HG03575 (cell line): Measurements from ENCODE around the gene SLC39A2.

Experiments
- ATAC-seq: cut with Tn5 transposase; IDR thresholded peaks from one replicate; pipeline ENCODE4 v1.9.1; 2021; ENCODE audit not compliant: unreplicated experiment, insufficient number of reproducible peaks, low FRiP score; ENCODE audit errors: extremely low read depth

Gene SLC39A2

DNA sequence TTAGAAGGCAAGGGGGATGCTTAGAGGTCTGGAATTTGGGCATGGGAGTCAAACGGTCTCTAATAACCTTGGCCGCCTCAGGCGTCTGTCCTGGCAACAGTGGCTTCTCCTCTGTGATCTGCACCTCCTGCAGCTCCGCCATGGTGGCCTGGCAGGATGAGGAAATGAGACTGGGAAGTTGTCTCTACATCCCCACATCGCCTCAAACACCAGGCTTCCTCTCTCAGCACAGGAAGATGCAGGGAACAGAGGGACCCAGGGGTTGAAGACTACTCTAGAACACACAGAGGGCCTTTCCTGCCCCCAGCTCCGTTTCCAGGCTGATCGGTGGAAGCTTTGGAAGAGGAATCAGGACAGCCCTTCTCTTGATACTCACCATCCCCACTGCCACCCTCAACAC is 24.1 kb downstream of the SLC39A2 start:
- no peak for ATAC-seq

DNA sequence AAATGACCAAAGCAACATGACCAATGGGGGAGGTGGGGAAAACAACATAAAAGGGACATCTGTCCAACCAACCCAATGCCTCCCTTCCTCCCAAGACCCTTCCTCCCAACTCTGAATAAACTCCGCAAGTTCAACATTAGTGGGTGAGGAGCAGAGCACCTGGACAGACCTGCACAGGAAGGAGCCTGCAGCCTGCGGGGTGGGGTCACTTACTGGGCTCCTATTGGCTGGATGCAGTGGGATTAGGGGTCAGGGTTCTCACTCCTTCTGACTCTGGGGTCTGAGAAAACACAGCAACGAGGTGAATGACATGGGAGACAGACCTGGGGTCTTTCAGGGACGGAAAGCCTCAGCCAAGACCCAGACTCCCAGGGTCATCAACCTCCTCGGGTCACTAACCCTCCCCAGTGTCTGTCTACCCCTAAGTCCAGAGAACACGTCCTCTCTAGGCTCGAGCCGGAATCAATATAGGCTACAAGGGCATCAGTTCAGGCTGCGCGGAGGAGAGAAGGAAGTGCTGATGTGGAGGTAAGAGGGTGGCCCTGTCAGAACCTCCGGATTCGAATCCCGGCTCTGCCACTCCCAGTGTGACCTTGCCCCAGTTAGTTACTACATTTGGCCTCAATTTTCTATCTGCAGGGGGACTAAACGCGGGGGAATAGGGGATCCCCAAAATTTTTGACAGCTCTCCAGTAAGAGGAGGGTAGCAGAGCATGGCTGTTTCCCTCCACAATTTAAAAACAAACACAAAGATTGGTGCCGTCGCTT is 24.9 kb downstream of the SLC39A2 start:
- no peak for ATAC-seq

DNA sequence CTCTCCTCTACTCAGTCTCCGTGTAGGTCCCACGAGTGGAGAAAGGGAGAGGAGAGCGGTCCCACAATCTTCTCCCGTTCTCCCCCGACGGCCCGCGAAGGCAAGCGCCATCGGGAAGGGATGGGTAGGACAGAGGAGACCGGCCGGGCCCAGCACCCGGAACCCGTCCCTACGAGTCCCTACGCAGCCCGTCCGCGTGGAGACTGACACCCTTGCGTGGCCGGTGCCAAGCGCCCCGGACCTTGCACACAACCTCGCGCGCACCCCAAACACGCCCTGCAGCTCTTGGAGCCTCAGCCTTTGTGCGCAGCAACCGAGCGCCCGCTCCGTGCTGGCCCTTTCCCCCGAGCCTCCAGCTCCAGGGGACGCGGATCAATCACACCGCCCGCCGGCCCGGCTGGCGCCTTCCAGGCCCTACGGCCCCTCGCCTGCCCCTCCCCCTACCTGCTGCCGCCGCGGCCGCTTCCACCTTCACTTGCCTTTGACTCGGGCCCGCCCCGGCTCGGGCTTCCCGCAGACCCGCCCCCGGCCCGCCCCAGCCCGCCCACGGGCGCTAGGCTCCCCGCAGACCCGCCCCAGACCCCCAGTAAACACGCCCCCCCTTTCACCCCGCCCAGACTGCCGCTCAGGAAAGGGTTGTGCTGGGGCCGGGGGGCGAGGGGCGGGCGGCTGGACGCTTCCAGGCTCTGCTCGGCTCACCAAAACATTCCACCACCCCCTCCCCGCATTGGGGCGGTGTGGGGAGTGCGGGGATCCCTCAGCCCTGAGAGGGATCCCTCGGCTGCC is 25.7 kb downstream of the SLC39A2 start, which contains the start of gene NDRG2:
Gene NDRG2, minus strand, starts transcription at position 477 of the 786 bp plus-strand sequence. CDS start 1,746 bp downstream, outside the sequence.
- ATAC-seq = no peak

DNA sequence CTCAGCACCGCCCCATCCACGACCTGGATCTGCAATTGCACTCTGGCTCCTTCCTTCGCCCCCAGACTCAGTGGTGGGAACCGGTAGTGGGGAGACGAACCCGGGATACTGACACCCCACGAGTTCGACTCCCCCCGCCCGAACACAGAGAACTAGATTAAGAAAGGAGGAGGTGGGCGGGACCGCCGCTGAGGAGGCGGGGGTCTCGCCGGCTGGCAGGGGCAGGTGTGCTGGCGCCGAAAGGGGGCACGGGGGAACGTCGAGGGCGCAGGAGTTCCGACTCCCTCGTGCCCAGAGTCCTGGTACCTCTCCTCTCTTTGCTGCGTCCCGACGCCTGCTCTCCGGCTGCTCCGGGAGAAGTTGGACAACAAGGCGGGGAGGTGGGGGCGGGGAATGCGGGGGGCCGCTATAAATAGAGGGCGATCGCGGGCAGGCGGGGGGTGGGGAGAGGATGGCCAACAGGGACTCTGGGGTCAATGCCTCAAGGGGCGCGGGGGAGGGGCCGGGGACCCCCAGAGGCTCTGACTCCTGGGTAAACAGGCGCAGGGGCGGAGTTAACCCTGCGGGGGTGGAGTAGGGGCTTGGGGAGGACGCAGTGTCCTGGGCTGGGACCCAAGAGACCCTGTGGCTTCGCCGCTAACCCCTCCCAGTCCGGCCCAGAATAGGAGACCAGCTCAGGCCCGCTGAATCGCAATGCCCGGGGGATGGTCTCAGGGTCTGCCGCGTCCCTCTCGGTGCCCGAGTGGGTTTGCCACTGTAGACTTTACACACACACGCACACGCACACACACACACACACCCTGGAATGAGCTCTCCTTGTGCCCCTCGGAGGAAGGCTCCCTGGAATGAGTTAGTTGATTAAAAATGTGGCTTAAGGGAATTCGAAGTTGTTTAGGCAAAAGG is 26.5 kb downstream of the SLC39A2 start:
- no peak for ATAC-seq

DNA sequence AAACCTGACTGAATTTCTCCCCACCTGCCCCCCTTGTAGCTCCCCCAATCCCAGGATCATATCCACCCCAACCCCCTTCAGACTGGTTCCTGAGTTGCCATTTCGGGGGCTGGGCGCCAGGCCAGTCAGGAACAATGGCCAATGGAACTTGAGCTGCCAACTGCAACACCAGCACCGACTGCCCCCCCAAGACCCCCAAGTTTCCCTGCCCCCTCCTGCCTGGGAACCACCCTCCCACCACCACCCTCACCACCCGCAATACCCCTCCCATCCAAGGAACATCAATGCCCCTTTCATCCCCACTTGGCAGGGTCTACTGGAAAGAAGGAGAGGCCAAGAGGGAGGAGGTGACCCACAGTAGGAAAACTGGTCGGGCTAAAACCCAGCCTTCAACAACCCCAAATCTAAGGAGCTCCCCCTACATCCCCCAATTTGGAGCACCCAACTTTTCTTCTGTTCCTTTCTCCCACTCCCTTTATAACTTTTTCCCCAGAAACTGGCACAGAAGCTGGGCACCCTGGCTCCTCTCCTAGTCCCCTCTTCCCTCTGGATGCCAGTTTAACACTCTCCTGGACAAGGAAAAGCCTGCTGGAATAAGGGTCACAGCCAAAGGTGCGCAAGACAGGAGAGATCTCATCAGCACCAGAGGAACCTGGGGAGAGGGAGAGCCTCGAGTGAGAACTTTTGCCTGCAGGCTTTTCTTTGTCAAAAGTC is 27.3 kb downstream of the SLC39A2 start:
- no peak for ATAC-seq

DNA sequence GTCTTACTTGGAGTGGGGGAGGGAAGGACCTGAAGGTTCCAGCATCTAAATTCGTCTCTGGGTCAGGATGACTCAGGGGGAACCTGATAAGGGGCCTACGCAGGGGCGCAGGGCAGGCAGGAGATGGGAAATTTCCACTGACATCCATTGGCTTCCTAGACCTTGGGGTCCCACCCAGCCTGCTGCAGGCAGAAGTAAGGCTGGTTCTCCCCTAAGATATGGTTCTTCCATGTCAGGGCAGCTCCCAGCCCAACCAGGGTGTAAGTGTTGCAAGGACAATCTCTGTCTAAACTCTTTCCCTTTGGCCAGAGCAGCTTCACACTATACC is 27.9 kb downstream of the SLC39A2 start:
- ATAC-seq = no peak

DNA sequence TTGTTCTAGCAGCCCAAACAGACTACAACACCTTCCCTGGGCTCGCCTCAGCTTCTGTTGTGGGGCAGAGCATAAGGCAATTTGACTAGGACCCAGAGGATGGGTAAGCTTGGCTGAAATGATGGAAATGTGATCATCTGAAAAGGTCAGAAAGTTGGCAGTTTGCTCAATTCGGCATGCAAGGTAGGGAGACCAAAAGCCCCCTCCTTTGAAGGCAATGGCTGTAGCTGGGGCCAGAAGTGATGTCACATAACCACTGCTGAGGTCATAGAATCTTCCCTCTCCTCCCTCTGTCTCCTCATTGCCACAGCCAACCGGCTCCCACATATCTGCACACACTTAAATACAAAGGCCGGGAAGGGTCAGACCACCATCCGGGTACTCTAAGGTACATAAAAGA is 30.8 kb downstream of the SLC39A2 start, which contains the start of gene TPPP2:
Gene TPPP2, plus strand, starts transcription at position 301 of the 400 bp plus-strand sequence. CDS start 365 bp downstream, outside the sequence.
- no peak for ATAC-seq

DNA sequence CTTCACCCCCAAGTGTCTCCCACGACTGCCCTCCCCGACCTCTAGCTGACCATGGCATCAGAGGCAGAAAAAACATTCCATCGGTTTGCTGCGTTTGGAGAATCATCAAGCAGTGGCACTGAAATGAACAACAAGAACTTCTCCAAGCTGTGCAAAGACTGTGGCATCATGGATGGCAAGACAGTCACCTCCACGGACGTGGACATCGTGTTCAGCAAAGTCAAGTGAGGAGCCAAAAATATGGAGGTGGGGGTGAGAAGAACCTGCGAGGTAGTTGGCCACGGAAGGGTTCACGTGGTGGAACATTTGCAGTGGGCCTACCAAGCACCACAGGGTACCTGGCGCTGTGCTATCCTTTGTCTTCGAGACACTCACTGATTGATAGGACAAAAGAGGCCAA is 31.4 kb downstream of the SLC39A2 start:
- no peak for ATAC-seq

DNA sequence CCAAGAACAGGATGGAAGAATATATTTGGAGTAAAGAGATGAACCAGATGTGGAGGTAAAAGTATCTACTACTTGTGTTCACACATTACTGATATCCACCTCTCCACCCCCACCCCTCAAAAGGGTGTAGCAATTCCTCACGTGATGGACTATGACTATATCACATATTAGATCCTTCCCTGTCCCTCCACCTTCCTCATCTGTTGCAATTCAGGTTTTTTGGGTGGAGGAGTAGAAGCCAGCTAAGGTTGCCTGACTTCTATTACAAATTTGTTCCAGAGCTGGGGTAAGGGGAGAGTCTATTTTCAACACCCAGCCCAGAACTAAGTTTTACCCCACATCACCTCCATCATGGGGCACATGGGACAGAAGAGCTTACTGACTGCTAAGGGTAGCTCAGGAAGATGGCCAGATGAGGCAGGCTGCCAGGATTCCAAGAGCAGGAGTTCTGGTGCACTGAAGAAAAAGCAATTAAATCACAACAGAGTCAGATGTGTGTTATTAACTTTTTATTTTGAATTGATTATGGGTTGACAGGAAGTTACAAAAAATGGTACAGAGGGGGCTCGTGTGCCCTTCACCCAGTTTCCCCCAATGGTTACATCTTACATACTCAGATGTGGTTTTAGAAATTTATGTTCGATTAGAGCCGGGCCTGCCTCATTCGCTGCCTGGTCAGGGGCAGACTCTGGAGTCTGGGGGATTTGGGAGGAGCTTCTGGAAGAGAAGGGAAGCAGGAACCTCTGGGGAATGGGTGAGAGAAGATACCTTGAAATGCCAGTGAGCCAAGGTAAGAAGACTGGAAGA is 33.4 kb downstream of the SLC39A2 start:
- ATAC-seq = no peak

DNA sequence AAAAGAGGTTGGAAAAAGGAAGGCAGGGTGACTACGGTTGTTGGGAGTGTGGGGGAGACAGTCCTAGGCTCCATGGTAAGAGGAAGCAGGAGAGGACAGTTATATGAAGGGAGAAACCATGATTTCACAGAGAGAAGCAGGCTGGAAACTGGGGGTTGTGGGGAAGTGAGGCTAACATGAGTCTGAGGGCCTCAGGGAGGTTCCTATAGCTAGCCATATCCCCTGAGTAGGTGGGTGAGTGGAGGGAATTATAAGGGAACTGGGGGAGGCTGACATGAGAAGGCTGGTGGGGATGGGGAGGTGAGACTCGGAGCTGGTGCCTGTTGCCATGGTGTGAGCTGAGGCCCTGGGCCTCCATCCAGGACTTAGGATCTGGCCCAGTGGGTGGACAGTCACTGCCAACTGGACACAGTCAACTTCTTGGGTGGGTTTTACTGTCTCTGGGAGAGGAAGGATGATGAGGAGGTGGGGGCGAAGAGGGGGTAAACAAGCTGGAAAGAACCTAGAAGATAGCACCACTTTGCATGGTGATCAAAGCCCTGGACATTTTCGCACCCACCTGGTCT is 34.1 kb downstream of the SLC39A2 start:
- ATAC-seq = no peak

DNA sequence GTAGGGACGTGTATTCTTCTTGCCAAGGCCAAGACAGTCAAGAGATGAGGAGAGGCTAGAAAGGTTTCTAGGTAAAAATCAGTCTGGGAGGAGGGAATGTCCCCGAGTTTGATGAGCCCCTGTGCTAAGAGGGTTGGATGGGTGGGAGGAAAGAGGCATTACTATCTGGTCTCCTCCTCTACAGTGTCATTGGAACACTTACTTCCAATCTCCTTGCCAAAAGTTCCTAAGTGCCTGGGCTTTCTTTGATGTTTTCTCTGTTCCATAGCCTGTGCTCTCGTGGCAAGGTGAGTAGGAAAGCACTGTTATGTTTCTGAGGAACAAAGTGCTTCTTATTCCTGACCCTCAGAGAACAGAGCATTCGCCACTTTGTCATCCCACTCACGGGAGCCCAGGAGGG is 35.6 kb downstream of the SLC39A2 start, which contains the start of gene RNASE13:
Gene RNASE13, minus strand, starts transcription at position 101 of the 400 bp plus-strand sequence. CDS start 519 bp downstream, outside the sequence.
- ATAC-seq = no peak

DNA sequence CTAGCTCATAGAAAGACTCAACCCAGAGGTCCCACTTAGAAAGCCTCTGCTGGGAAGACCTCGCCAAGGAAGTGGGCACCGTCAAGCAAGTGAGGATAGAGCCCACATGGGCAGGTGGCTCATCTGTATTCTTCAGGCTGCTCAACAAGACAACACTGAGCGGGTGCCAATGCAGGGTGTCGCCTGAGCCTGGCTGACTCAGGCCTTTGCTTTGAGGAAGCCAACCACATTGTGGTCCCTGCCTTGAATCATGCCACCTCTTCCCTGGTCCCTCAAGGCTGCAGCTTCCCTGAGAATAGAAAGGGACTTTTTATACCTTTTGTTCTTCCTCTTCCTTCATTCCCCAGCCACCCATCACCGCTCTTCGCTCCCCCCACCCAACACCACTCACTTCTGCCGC is 37.7 kb downstream of the SLC39A2 start:
- ATAC-seq = no peak

DNA sequence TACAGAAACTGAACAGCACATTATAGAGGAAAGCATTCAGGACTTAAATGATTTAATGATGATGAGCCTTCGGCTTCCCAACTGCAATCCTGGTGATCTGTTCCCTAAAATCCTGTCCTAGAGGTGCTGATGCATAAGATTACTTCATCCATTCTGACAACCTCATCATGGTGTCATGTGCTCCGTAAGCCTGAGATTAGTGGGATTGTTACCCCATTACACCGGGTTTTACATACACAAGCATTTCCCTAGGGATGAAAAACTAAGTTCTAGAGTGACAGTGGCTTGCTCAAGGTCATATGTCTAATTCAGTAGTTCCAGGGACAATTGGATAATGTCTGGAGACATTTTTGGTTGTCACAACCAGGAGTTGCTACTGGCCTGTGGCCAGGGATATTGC is 38.1 kb downstream of the SLC39A2 start:
- no peak for ATAC-seq

DNA sequence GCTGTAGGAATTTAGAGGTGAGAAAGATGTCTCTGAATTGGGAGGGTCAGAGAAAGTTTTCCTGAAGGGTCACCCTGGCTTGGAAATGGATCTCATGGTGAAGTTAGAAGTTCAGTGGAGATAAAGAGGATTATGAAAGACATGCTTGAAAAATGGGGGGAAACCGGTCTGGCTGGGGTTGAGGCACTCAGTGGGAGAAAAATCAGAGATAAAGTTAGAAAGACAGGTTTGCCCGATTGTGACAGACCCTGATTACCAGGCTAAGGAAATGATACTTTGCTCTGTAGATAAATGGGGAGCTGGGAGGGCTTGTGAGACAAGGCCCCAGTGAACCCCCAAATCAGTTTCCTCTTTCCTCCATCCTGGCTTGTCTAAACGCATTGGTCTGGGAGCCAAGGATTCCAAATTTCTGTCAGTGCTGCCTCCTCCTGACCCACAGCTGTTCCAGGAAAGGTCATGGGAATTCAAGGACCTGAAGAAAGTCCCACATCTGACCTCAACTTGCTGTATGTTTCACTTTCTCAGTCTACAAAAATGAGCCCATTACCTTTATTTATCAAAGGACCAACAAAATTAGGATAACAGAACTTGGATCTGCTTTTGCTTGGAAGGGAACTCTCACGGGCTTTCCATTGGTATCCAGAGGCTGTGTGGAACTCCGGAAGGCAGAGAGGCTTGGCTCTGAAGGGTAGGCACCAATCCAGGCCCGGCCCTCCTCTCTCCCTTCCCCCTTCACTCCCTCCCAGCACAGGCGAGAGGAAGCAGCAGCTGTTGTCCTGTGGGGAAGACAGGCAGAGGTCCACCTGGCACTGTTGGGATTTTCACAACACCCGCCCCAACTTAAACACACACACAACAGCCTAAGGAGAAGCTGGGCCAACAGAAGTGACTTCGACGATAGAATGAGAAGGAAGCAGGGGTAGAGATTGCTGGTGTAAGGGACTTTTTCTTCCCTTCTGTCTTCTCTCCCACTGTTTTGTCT is 39.6 kb downstream of the SLC39A2 start:
- ATAC-seq = no peak

DNA sequence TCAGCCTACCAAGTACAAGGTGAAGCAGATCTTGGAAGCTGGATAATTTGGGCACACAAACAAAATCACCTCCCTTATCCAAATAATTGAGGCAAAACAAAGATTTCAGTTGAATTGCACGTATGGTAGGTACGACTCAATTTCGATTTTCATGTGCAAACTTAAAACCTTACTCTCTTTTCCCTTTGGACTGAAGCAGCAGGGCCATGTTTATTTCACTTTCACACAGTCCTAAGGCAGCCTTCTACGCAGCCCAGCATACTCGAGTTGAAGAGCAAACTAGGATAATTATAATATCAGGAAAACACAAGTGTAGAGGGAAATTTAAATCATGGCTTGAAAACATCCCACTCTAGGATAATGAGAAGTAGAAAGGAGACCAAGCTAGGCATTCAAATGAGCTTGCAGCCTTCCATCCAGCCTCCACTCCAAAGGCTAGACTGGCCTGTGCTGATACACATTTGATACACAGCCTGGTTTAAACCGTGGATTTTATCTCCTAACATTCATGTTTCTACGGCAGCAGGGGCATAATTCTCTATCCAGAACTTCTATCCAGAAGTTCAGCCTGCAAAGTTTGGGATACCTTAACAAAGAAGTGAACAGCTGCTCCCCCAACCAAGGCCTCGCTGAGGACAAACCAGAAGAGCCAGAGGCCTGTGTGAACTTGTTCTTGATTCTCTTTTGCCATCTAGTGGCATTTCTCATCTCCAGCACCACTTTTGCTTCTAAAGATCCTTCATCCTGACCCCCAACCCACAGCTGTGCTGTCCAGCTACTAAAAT is 40.7 kb downstream of the SLC39A2 start:
- no peak for ATAC-seq
